HG03565 (cell line): ENCODE data around the gene MAP3K6.
A peak's percentile ranks its signal among the peaks of the same experiment; 100 is the strongest.

Source experiments
- ATAC-seq: cut with Tn5 transposase; IDR thresholded peaks from one replicate; pipeline ENCODE4 v1.9.1; 2021; ENCODE audit warnings: mild to moderate bottlenecking, moderate library complexity; ENCODE audit not compliant: unreplicated experiment

The MAP3K6 gene

GRCh38 chr1:27341525-27342252, 25.1 kb downstream of the MAP3K6 start, which contains the start of gene SYTL1:
SYTL1 (plus strand) TSS chr1:27342022; CDS start chr1:27345335, 3,313 bp downstream.
- no peak for ATAC-seq

GRCh38 chr1:27339213-27339612, 27.5 kb downstream of the MAP3K6 start:
- ATAC-seq = no peak

- ATAC-seq = no peak
Measured at GRCh38 chr1:27338751-27339150, 28.0 kb downstream of the MAP3K6 start.

- ATAC-seq = no peak
Measured at GRCh38 chr1:27336756-27337155, 30.0 kb downstream of the MAP3K6 start.

- ATAC-seq = no peak
Measured at GRCh38 chr1:27335506-27336422, 31.0 kb downstream of the MAP3K6 start.

GRCh38 chr1:27333717-27334279, 33.0 kb downstream of the MAP3K6 start:
- ATAC-seq = no peak

- no peak for ATAC-seq
Measured at GRCh38 chr1:27332536-27333281, 34.1 kb downstream of the MAP3K6 start.

GRCh38 chr1:27331922-27332321, 34.8 kb downstream of the MAP3K6 start:
- no peak for ATAC-seq

GRCh38 chr1:27331426-27331825, 35.3 kb downstream of the MAP3K6 start:
- no peak for ATAC-seq

- ATAC-seq = no peak
Measured at GRCh38 chr1:27330786-27331185, 36.0 kb downstream of the MAP3K6 start.

- ATAC-seq = no peak
Measured at GRCh38 chr1:27327964-27328363, 38.8 kb downstream of the MAP3K6 start.

GRCh38 chr1:27325286-27325685, 41.5 kb downstream of the MAP3K6 start:
- ATAC-seq = no peak

- ATAC-seq = no peak
Measured at GRCh38 chr1:27322569-27323240, 44.1 kb downstream of the MAP3K6 start.

- peak; percentile 88 for ATAC-seq
Measured at GRCh38 chr1:27321813-27322568, 44.8 kb downstream of the MAP3K6 start, which contains the start of gene TMEM222. TMEM222 (plus strand) TSS chr1:27322163; CDS start chr1:27322198, 35 bp downstream.

- ATAC-seq = no peak
Measured at GRCh38 chr1:27318596-27318995, 48.2 kb downstream of the MAP3K6 start.

GRCh38 chr1:27318136-27318535, 48.6 kb downstream of the MAP3K6 start:
- no peak for ATAC-seq

- ATAC-seq = no peak
Measured at GRCh38 chr1:27316860-27317259, 49.9 kb downstream of the MAP3K6 start.

- no peak for ATAC-seq
Measured at GRCh38 chr1:27314737-27315136, 52.0 kb downstream of the MAP3K6 start.

GRCh38 chr1:27314169-27314568, 52.6 kb downstream of the MAP3K6 start:
- ATAC-seq = no peak
